IMR-90 (cell line): ENCODE data around the gene KCTD5. TPM values are rescaled to one million over a fixed set of nuclear protein-coding genes. Genes with fewer than 3 reads are reported as not detected.
A peak's percentile ranks its signal among the peaks of the same experiment; 100 is the strongest.

Source experiments
- MXI1 ChIP-seq: IDR thresholded peaks from 2 replicates; pipeline ENCODE4 v1.6.1; 2012; ENCODE audit warnings: low read depth, mild to moderate bottlenecking, low read length, moderate library complexity, borderline replicate concordance
- RFX5 ChIP-seq: IDR thresholded peaks from 2 replicates; pipeline ENCODE4 v1.8.0; 2012; ENCODE audit warnings: low read depth, mild to moderate bottlenecking, low read length, moderate library complexity
- polyA plus RNA-seq, 3 experiments: library from polyadenylated mRNA; depleted of rRNA; stranded (reverse); fragments of >200 nt; gene quantifications; 2 replicates each; pipeline ENCODE4 v1.2.3, GENCODE V29; 2012; ENCODE audit warnings: low replicate concordance in 1 of 3
- total RNA-seq: library from RNA; depleted of rRNA; stranded (reverse); fragments of >200 nt; gene quantifications from 2 replicates; pipeline ENCODE4 v1.2.3, GENCODE V29; 2012

The KCTD5 gene
- total and polyA plus RNA-seq, 2 of the 4 experiments (the other 2 are of a cell fraction): 17.2 to 56.2 TPM

DNA sequence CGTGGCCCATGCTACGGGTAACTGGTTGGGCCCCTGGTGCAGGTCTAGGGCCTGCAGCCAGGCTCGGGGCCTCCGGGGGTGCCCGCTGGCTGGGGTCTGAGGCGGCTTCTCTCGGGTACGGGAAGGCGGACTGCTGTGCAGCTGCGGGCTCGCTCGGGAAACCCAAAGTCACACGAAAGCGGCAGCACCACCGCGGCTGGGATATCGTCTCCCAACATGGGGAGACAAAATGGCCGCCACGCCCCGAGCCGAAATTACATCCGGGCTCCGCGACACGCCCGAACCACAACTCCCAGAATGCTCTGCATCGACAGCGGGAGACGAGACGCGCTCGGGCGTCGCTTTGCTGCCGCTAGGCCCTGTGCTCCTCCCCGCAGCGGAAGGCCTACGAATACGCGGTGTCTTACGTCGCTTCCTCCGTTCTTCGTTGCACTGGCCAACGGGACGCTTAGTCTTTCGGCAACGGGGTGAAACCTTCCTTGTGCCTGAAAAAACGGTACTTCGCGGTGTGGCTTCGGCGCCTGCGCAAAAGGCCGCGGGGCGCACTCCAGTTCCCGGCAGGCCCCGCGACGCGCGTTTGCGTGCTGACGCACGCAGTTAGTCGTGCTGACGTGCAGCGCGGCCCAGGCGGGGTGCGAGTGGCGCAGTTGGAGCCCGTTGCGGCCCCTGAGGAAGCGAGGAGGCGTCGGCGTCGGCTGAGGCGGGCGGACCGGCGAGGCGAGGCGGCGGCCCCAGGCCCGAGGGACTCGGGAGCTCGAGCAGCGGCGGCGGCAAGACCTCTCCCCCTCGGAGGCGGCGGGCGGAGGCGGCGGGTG lies 69.9 kb downstream of the KCTD5 start, which contains the start of gene SRRM2 (continued):
- 0 out of 2 replicates have a peak, but pooled peaks have one; percentile 49 for TF ChIP-seq MXI1
- no peak for TF ChIP-seq RFX5
